HepG2 (cell line): ENCODE results near the gene SALL2. TPM values are rescaled to one million over a fixed set of nuclear protein-coding genes. Genes with fewer than 3 reads are reported as not detected.

ENCODE experiments used
- AKAP8 ChIP-seq: sonication (generic); formaldehyde crosslinking; IDR thresholded peaks from 2 replicates; pipeline ENCODE4 v1.5.1; 2020; ENCODE audit warnings: mild to moderate bottlenecking, missing genetic modification reagents
- HOXA7 ChIP-seq: sonication (generic); formaldehyde crosslinking; IDR thresholded peaks from 2 replicates; pipeline ENCODE4 v1.8.1; 2022; ENCODE audit warnings: mild to moderate bottlenecking, missing genetic modification reagents, moderate library complexity
- MAFK ChIP-seq, 2 experiments: IDR thresholded peaks in 1 of 2; conservative IDR thresholded peaks in 1 of 2; 2 replicates each; pipeline ENCODE4 v1.6.1; 2011; ENCODE audit warnings: improper control_type of control experiment in 2 of 2, low read length in 2 of 2
- NCOA5 ChIP-seq: sonication (generic); formaldehyde crosslinking; IDR thresholded peaks from 2 replicates; pipeline ENCODE4 v1.4.0; 2020; ENCODE audit warnings: missing genetic modification reagents
- TBL1XR1 ChIP-seq: fragments of 150-350 bp; IDR thresholded peaks from 2 replicates; pipeline ENCODE4 v1.6.1; 2014; ENCODE audit warnings: borderline replicate concordance, low read length; ENCODE audit not compliant: partially characterized antibody
- TCF12 ChIP-seq, 2 experiments: fragments of 450-650 bp in 1 of 2; sonication (generic) in 1 of 2; formaldehyde crosslinking in 1 of 2; IDR thresholded peaks; 2 replicates each; pipeline versions ENCODE4 v1.6.1 to v1.8.0; 2017 to 2022; ENCODE audit warnings: antibody characterized with exemption in 1 of 2, mild to moderate bottlenecking in 1 of 2, missing genetic modification reagents in 1 of 2, moderate library complexity in 1 of 2
- ZNF256 ChIP-seq: sonication (generic); formaldehyde crosslinking; conservative IDR thresholded peaks from 2 replicates; pipeline ENCODE4 v1.4.0; 2020; ENCODE audit warnings: missing genetic modification reagents
- ZNF468 ChIP-seq: sonication (generic); formaldehyde crosslinking; IDR thresholded peaks from 2 replicates; pipeline ENCODE4 v1.8.0; 2022; ENCODE audit warnings: mild to moderate bottlenecking, moderate library complexity, missing genetic modification reagents
- polyA plus RNA-seq, 8 experiments: library from polyadenylated mRNA; depleted of rRNA in 3 of 8; stranded (reverse) in 7 of 8; unstranded in 1 of 8; fragments of >200 nt; fragmentation: Illumina TruSeq in 4 of 8; extraction: Trizol in 4 of 8; gene quantifications; 2 replicates each; pipeline versions ENCODE4 v1.2.1 to v1.2.3, GENCODE V29; 2011 to 2016; ENCODE audit warnings: low read depth in 4 of 8, missing spikeins in 1 of 8, mixed read lengths in 1 of 8; ENCODE audit not compliant: insufficient read depth in 1 of 8
- total RNA-seq, 5 experiments: library from RNA; depleted of rRNA; stranded (reverse); fragments of >200 nt; fragmentation: Illumina TruSeq; extraction: Trizol; gene quantifications; 2 replicates each; pipeline ENCODE4 v1.2.3, GENCODE V29; 2016; ENCODE audit warnings: low read depth in 1 of 5
- TF ChIP-seq, protein P1 (sequence below): IDR thresholded peaks from 2 replicates; pipeline ENCODE4 v1.6.1; 2016; ENCODE audit warnings: missing compliant biosample characterization, missing genetic modification reagents, borderline replicate concordance
- TF ChIP-seq, protein P2 (sequence below): sonication (generic); formaldehyde crosslinking; IDR thresholded peaks from 2 replicates; pipeline ENCODE4 v1.4.0; 2020; ENCODE audit warnings: missing genetic modification reagents, mild to moderate bottlenecking, borderline replicate concordance
- TF ChIP-seq, protein P3 (sequence below): IDR thresholded peaks from 2 replicates; pipeline ENCODE4 v1.6.1; 2016
- TF ChIP-seq, protein P4 (sequence below): sonication (generic); formaldehyde crosslinking; IDR thresholded peaks from 2 replicates; pipeline ENCODE4 v1.5.1; 2020; ENCODE audit warnings: missing genetic modification reagents, mild to moderate bottlenecking, borderline replicate concordance
- TF ChIP-seq, protein P5 (sequence below): sonication (generic); formaldehyde crosslinking; IDR thresholded peaks from 2 replicates; pipeline ENCODE4 v1.5.1; 2020; ENCODE audit warnings: mild to moderate bottlenecking, moderate library complexity, missing genetic modification reagents
- TF ChIP-seq, protein P6 (sequence below): IDR thresholded peaks from 2 replicates; pipeline ENCODE4 v1.6.1; 2016; ENCODE audit warnings: control low read depth

The SALL2 gene
- total and polyA plus RNA-seq, 2 of the 13 experiments (the other 11 are each of a cell fraction or from before 2014, with no cell fraction given) = 4.9 to 5.8 TPM

DNA sequence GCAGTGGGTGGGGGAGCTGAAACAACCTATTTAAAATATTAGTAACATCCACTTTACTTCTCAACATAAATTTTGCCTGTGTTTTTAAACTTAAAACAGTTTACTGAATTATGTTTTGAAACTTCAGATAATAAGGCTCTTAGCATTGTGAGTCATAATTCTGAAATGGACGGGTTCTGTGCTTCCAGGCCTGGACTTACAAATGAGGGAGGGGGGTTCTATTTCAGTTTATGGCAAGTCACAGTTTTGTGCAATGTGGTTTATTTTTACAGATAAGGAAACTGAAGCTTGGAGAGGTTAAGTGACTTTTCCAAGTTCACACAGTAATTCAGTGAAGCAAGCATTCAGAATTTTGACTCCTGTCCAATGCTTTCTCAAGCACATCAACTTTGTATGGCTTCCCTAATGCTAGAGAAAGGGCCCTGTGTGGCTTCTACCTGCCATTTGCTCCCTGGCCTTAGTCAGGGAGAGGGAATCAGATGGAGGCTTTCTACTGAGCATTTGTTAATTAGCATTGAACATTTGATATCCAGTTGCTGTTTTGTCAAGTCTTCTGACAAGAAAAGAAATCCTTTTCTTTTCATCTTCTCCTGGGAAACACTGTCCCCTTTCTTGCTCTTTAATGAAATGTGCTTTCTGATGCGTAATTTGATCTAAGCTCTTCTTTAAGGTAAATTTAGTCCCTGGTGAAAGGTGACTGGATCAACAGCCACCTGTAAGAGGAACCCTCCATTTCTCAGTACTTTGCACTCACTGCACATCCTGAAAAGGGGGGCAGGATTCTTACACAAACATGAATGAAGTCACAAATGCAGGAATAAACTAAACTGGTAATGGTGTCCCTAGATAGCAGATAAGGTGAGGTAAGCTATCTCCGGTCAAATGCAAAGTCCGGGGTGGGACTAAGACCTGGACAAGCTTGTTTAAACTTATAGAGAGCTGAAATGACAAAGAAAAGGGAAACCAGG is 2.5 kb upstream of the SALL2 start (continued):
- peak; percentile 73 for TF ChIP-seq TBL1XR1
- TF ChIP-seq HOXA7 (CRISPR knock-in tag) = no peak
- TF ChIP-seq NCOA5 (CRISPR knock-in tag) = no peak
- TF ChIP-seq, protein P1, sequence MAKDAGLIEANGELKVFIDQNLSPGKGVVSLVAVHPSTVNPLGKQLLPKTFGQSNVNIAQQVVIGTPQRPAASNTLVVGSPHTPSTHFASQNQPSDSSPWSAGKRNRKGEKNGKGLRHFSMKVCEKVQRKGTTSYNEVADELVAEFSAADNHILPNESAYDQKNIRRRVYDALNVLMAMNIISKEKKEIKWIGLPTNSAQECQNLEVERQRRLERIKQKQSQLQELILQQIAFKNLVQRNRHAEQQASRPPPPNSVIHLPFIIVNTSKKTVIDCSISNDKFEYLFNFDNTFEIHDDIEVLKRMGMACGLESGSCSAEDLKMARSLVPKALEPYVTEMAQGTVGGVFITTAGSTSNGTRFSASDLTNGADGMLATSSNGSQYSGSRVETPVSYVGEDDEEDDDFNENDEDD (CRISPR knock-in tag) = peak; percentile 53; the same call in 1 of the 2 replicates
- no peak for TF ChIP-seq TCF12 (IDR thresholded peaks at IDR 0.05)
- peak; percentile 34; the same call in 1 of the 2 replicates for TF ChIP-seq TCF12 (CRISPR knock-in tag; IDR thresholded peaks at IDR 0.05)
- TF ChIP-seq, protein P2, sequence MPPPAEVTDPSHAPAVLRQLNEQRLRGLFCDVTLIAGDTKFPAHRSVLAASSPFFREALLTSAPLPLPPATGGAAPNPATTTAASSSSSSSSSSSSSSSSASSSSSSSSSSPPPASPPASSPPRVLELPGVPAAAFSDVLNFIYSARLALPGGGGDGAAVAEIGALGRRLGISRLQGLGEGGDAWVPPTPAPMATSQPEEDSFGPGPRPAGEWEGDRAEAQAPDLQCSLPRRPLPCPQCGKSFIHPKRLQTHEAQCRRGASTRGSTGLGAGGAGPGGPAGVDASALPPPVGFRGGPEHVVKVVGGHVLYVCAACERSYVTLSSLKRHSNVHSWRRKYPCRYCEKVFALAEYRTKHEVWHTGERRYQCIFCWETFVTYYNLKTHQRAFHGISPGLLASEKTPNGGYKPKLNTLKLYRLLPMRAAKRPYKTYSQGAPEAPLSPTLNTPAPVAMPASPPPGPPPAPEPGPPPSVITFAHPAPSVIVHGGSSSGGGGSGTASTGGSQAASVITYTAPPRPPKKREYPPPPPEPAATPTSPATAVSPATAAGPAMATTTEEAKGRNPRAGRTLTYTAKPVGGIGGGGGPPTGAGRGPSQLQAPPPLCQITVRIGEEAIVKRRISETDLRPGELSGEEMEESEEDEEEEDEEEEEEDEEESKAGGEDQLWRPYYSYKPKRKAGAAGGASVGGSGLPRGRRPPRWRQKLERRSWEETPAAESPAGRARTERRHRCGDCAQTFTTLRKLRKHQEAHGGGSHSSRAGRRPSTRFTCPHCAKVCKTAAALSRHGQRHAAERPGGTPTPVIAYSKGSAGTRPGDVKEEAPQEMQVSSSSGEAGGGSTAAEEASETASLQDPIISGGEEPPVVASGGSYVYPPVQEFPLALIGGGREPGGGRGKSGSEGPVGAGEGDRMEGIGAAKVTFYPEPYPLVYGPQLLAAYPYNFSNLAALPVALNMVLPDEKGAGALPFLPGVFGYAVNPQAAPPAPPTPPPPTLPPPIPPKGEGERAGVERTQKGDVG (CRISPR knock-in tag) = no peak
- TF ChIP-seq, protein P3, sequence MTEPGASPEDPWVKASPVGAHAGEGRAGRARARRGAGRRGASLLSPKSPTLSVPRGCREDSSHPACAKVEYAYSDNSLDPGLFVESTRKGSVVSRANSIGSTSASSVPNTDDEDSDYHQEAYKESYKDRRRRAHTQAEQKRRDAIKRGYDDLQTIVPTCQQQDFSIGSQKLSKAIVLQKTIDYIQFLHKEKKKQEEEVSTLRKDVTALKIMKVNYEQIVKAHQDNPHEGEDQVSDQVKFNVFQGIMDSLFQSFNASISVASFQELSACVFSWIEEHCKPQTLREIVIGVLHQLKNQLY = 0 out of 2 replicates have a peak, but pooled peaks have one; percentile 34
- TF ChIP-seq, protein P4, sequence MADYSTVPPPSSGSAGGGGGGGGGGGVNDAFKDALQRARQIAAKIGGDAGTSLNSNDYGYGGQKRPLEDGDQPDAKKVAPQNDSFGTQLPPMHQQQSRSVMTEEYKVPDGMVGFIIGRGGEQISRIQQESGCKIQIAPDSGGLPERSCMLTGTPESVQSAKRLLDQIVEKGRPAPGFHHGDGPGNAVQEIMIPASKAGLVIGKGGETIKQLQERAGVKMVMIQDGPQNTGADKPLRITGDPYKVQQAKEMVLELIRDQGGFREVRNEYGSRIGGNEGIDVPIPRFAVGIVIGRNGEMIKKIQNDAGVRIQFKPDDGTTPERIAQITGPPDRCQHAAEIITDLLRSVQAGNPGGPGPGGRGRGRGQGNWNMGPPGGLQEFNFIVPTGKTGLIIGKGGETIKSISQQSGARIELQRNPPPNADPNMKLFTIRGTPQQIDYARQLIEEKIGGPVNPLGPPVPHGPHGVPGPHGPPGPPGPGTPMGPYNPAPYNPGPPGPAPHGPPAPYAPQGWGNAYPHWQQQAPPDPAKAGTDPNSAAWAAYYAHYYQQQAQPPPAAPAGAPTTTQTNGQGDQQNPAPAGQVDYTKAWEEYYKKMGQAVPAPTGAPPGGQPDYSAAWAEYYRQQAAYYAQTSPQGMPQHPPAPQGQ (CRISPR knock-in tag) = no peak
- TF ChIP-seq ZNF468 (CRISPR knock-in tag) = no peak
- TF ChIP-seq AKAP8 (CRISPR knock-in tag) = no peak
- TF ChIP-seq, protein P5, sequence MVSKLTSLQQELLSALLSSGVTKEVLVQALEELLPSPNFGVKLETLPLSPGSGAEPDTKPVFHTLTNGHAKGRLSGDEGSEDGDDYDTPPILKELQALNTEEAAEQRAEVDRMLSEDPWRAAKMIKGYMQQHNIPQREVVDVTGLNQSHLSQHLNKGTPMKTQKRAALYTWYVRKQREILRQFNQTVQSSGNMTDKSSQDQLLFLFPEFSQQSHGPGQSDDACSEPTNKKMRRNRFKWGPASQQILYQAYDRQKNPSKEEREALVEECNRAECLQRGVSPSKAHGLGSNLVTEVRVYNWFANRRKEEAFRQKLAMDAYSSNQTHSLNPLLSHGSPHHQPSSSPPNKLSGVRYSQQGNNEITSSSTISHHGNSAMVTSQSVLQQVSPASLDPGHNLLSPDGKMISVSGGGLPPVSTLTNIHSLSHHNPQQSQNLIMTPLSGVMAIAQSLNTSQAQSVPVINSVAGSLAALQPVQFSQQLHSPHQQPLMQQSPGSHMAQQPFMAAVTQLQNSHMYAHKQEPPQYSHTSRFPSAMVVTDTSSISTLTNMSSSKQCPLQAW (CRISPR knock-in tag) = peak; percentile 45; the same call in 1 of the 2 replicates
- TF ChIP-seq ZNF256 = no peak
- TF ChIP-seq, protein P6, sequence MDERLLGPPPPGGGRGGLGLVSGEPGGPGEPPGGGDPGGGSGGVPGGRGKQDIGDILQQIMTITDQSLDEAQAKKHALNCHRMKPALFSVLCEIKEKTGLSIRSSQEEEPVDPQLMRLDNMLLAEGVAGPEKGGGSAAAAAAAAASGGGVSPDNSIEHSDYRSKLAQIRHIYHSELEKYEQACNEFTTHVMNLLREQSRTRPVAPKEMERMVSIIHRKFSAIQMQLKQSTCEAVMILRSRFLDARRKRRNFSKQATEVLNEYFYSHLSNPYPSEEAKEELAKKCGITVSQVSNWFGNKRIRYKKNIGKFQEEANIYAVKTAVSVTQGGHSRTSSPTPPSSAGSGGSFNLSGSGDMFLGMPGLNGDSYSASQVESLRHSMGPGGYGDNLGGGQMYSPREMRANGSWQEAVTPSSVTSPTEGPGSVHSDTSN (CRISPR knock-in tag) = no peak
- 0 out of 4 replicates have a peak, but pooled peaks of 1 of the 2 experiments have one; percentile 4 for TF ChIP-seq MAFK (conservative IDR thresholded peaks at IDR 0.05 in 1 of 2, IDR thresholded peaks at IDR 0.05 in 1 of 2; ENCODE audit: low read length in 2 of 2)
